IMR-90 (cell line): ENCODE measurements around the gene CD81. TPM values are rescaled to one million over a fixed set of nuclear protein-coding genes. Genes with fewer than 3 reads are reported as not detected.

Experiments
- ATAC-seq: fragments of 200-7000 bp; cut with Tn5 transposase; 2 replicates; pipeline ENCODE4 v1.9.1; 2020; ENCODE audit warnings: low read depth, mild to moderate bottlenecking, moderate library complexity
- BruUV-seq: library from RNA; stranded (reverse); fragments of 400-500 nt; replicated peaks from 2 replicates; lab custom pipeline; 2021; lab: Mats Ljungman, UMichigan
- CTCF ChIA-PET: fragments of 300-600 bp; formaldehyde crosslinking; extraction: SDS; loops from one replicate; lab custom pipeline; 2021; ENCODE audit warnings: antibody characterized with exemption; lab: Yijun Ruan, JAX
- POLR2A ChIA-PET: fragments of 300-600 bp; sonication (Branson Sonifier 250); formaldehyde crosslinking; loops from one replicate; lab custom pipeline; 2022; ENCODE audit warnings: antibody characterized with exemption; ENCODE audit not compliant: unreplicated experiment; lab: Charles Lee
- DNase-seq: peaks from one replicate; pipeline ENCODE4 v3.0.0; 2013
- H2AFZ ChIP-seq: replicated peaks from 2 replicates; pipeline ENCODE3; 2013; ENCODE audit warnings: low read length, mild to moderate bottlenecking; ENCODE audit not compliant: poor library complexity
- H2AK5ac ChIP-seq: 2 replicates; pipeline ENCODE4 v1.6.1; 2013; ENCODE audit warnings: low read depth, low read length, inconsistent platforms
- H2AK9ac ChIP-seq: replicated peaks from 2 replicates; pipeline ENCODE3; 2013; ENCODE audit warnings: mild to moderate bottlenecking, low read depth, low read length, moderate library complexity; ENCODE audit not compliant: poor library complexity
- H2BK120ac ChIP-seq: 2 replicates; pipeline ENCODE4 v1.6.1; 2013; ENCODE audit warnings: low read depth, low read length, inconsistent platforms
- H2BK15ac ChIP-seq: 3 replicates; pipeline ENCODE4 v1.6.1; 2013; ENCODE audit warnings: low read depth, low read length, inconsistent platforms
- H2BK20ac ChIP-seq: 2 replicates; pipeline ENCODE4 v1.6.1; 2013; ENCODE audit warnings: low read depth, mild to moderate bottlenecking, inconsistent platforms, low read length, moderate library complexity
- H2BK5ac ChIP-seq: 2 replicates; pipeline ENCODE4 v1.6.1; 2013; ENCODE audit warnings: mild to moderate bottlenecking, low read depth, low read length, inconsistent platforms; ENCODE audit not compliant: poor library complexity, severe bottlenecking
- H3K14ac ChIP-seq: replicated peaks from 2 replicates; pipeline ENCODE4 v1.6.1; 2013; ENCODE audit warnings: low read depth, low read length, inconsistent platforms
- H3K18ac ChIP-seq: 2 replicates; pipeline ENCODE4 v1.6.1; 2013; ENCODE audit warnings: low read depth, low read length, control low read depth
- H3K23ac ChIP-seq: 2 replicates; pipeline ENCODE4 v1.6.1; 2013; ENCODE audit warnings: low read depth, low read length, inconsistent platforms
- H3K27ac ChIP-seq: 2 replicates; pipeline ENCODE4 v1.5.1; 2013; ENCODE audit warnings: mild to moderate bottlenecking, control low read depth, low read length; ENCODE audit not compliant: insufficient read depth
- H3K27me3 ChIP-seq: 2 replicates; pipeline ENCODE4 v1.6.1; 2013; ENCODE audit warnings: low read length; ENCODE audit not compliant: control insufficient read depth, insufficient read depth
- H3K36me3 ChIP-seq: 2 replicates; pipeline ENCODE4 v1.6.1; 2013; ENCODE audit warnings: low read length, mixed read lengths; ENCODE audit not compliant: control insufficient read depth, insufficient read depth
- H3K4ac ChIP-seq: 2 replicates; pipeline ENCODE4 v1.6.1; 2013; ENCODE audit warnings: low read depth, low read length, inconsistent platforms
- H3K4me1 ChIP-seq: 2 replicates; pipeline ENCODE4 v1.6.1; 2013; ENCODE audit warnings: low read length, mixed read lengths; ENCODE audit not compliant: control insufficient read depth, insufficient read depth
- H3K4me2 ChIP-seq: 2 replicates; pipeline ENCODE4 v1.6.1; 2013; ENCODE audit warnings: low read depth, mild to moderate bottlenecking, control low read depth, low read length, moderate library complexity
- H3K4me3 ChIP-seq: 2 replicates; pipeline ENCODE4 v1.5.1; 2013; ENCODE audit warnings: low read depth, mild to moderate bottlenecking, control low read depth, low read length, moderate library complexity; ENCODE audit not compliant: insufficient read depth
- H3K56ac ChIP-seq: 2 replicates; pipeline ENCODE4 v1.6.1; 2013; ENCODE audit warnings: low read length, inconsistent platforms; ENCODE audit not compliant: insufficient read depth; ENCODE audit errors: extremely low read depth
- H3K79me1 ChIP-seq, 2 experiments: 2 replicates each; pipeline ENCODE4 v1.6.1; 2013; ENCODE audit warnings: low read length in 2 of 2, inconsistent platforms in 1 of 2, low read depth in 1 of 2
- H3K9ac ChIP-seq: 2 replicates; pipeline ENCODE4 v1.6.1; 2013; ENCODE audit warnings: low read depth, low read length, control low read depth
- H3K9me1 ChIP-seq: 2 replicates; pipeline ENCODE4 v1.6.1; 2013; ENCODE audit warnings: low read length, inconsistent platforms; ENCODE audit not compliant: insufficient read depth
- H3K9me3 ChIP-seq: 2 replicates; pipeline ENCODE4 v1.6.1; 2013; ENCODE audit warnings: low read length; ENCODE audit not compliant: control insufficient read depth, insufficient read depth
- H4K20me1 ChIP-seq: 2 replicates; pipeline ENCODE4 v1.6.1; 2013; ENCODE audit warnings: low read length, inconsistent platforms; ENCODE audit not compliant: insufficient read depth
- H4K5ac ChIP-seq: 2 replicates; pipeline ENCODE4 v1.6.1; 2013; ENCODE audit warnings: mild to moderate bottlenecking, low read depth, low read length, control low read depth
- H4K8ac ChIP-seq, 2 experiments: 2 replicates each; pipeline ENCODE4 v1.6.1; 2013; ENCODE audit warnings: low read depth in 2 of 2, low read length in 2 of 2, control low read depth in 1 of 2, inconsistent platforms in 1 of 2
- H4K91ac ChIP-seq: 2 replicates; pipeline ENCODE4 v1.6.1; 2013; ENCODE audit warnings: low read depth, low read length, inconsistent platforms; ENCODE audit not compliant: insufficient read depth
- MAZ ChIP-seq: IDR thresholded peaks from 2 replicates; pipeline ENCODE4 v1.6.1; 2012; ENCODE audit warnings: low read depth, mild to moderate bottlenecking, low read length, improper control_type of control experiment, moderate library complexity, borderline replicate concordance
- WGBS, 2 experiments: methylation state at CpG; one replicate each; pipeline versions ENCODE4 v1.1.5 to v1.1.7; 2013; ENCODE audit warnings: missing lambda C conversion rate in 2 of 2; ENCODE audit not compliant: insufficient read length in 1 of 2; ENCODE audit errors: extremely low coverage in 2 of 2; 5-methylcytosine and 5-hydroxymethylcytosine counted together
- dilution Hi-C: fragments of 300-500 bp; cut with HindIII; formaldehyde crosslinking; loops from one replicate; pipeline ENCODE4 v1.14.3; 2018; ENCODE audit warnings: low sequenced_read_pairs; ENCODE audit not compliant: unreplicated experiment
- in situ Hi-C: fragments of 300-500 bp; cut with MboI; formaldehyde crosslinking; loops from 3 replicates; pipeline ENCODE4 v1.14.3; 2019; ENCODE audit warnings: low sequenced_read_pairs, inconsistent platforms, mixed read lengths
- intact Hi-C: fragments of 100-400 bp; cut with micrococcal nuclease; formaldehyde crosslinking; loops from 2 replicates; pipeline ENCODE4 v1.10.0; 2022
- polyA plus RNA-seq, 3 experiments: library from polyadenylated mRNA; depleted of rRNA; stranded (reverse); fragments of >200 nt; gene quantifications; 2 replicates each; pipeline ENCODE4 v1.2.3, GENCODE V29; 2012; ENCODE audit warnings: low replicate concordance in 1 of 3
- total RNA-seq: library from RNA; depleted of rRNA; stranded (reverse); fragments of >200 nt; gene quantifications from 2 replicates; pipeline ENCODE4 v1.2.3, GENCODE V29; 2012
- TF ChIP-seq, protein P1 (sequence below): conservative IDR thresholded peaks from 2 replicates; pipeline ENCODE4 v1.5.1; 2012; ENCODE audit warnings: mild to moderate bottlenecking, low read depth, low read length, improper control_type of control experiment
- TF ChIP-seq, protein P2 (sequence below): fragments of 150-350 bp; IDR thresholded peaks from 2 replicates; pipeline ENCODE4 v1.6.1; 2016; ENCODE audit warnings: low read depth, mild to moderate bottlenecking, low read length, moderate library complexity, borderline replicate concordance

Gene CD81
- total and polyA plus RNA-seq, 2 of the 4 experiments (the other 2 are of a cell fraction) = 159 to 689 TPM

- no peak overlapping the region for H2AFZ ChIP-seq
- H4K5ac ChIP-seq = no peak overlapping the region
- H3K36me3 ChIP-seq = no peaks in the 10 kb centered on the region
- no peaks in the 10 kb centered on the region; the same call in 1 of the 2 replicates for H3K27me3 ChIP-seq
- DNase-seq (no peak), ATAC-seq (no peak)
- in situ Hi-C loops = no loop called here
- ChIA-PET CTCF (no interaction called here), POLR2A (interaction anchor here (1.8 kb wide), 1 partner anchor 9 kb away, joined by 6 read pairs; the partner anchor contains the start of gene CD81)
- H2AK9ac ChIP-seq = no peak overlapping the region
- dilution Hi-C loops = no loop called here
- H3K4me1 ChIP-seq = no peaks in the 10 kb centered on the region
- H2BK15ac ChIP-seq = no peak overlapping the region
- 0 out of 2 replicates have a peak, but pooled peaks cover 6% of the 10 kb centered on the region for H4K20me1 ChIP-seq
- no peak overlapping the region for H3K56ac ChIP-seq
- H3K4ac ChIP-seq = no peak overlapping the region
- H3K4me2 ChIP-seq = no peak overlapping the region
- H4K8ac ChIP-seq = no peak overlapping the region
- H3K14ac ChIP-seq = no peak overlapping the region
- H3K79me1 ChIP-seq = no peaks in the 10 kb centered on the region
- H3K9me1 ChIP-seq = no peaks in the 10 kb centered on the region
- H3K9ac ChIP-seq = no peak overlapping the region
- no peak for TF ChIP-seq MAZ
- TF ChIP-seq, protein P1, sequence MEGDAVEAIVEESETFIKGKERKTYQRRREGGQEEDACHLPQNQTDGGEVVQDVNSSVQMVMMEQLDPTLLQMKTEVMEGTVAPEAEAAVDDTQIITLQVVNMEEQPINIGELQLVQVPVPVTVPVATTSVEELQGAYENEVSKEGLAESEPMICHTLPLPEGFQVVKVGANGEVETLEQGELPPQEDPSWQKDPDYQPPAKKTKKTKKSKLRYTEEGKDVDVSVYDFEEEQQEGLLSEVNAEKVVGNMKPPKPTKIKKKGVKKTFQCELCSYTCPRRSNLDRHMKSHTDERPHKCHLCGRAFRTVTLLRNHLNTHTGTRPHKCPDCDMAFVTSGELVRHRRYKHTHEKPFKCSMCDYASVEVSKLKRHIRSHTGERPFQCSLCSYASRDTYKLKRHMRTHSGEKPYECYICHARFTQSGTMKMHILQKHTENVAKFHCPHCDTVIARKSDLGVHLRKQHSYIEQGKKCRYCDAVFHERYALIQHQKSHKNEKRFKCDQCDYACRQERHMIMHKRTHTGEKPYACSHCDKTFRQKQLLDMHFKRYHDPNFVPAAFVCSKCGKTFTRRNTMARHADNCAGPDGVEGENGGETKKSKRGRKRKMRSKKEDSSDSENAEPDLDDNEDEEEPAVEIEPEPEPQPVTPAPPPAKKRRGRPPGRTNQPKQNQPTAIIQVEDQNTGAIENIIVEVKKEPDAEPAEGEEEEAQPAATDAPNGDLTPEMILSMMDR = no peak
- TF ChIP-seq, protein P2, sequence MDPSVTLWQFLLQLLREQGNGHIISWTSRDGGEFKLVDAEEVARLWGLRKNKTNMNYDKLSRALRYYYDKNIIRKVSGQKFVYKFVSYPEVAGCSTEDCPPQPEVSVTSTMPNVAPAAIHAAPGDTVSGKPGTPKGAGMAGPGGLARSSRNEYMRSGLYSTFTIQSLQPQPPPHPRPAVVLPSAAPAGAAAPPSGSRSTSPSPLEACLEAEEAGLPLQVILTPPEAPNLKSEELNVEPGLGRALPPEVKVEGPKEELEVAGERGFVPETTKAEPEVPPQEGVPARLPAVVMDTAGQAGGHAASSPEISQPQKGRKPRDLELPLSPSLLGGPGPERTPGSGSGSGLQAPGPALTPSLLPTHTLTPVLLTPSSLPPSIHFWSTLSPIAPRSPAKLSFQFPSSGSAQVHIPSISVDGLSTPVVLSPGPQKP = no peak
- no peak overlapping the region for H3K23ac ChIP-seq
- H4K91ac ChIP-seq = no peak overlapping the region
- intact Hi-C loops = no loop called here
- H2BK120ac ChIP-seq = no peak overlapping the region
- H3K9me3 ChIP-seq = no peaks in the 10 kb centered on the region
- no peak overlapping the region for H3K4me3 ChIP-seq
- H2BK5ac ChIP-seq = no peak overlapping the region
- H3K27ac ChIP-seq = no peak overlapping the region
- 70% methylated on average over 3 of the region's 7 CpGs; no CpG with 5 or more reads in 1 of the 2 experiments for WGBS, 2 experiments
- H2BK20ac ChIP-seq = no peak overlapping the region
- no TSS peak for BruUV-seq
- H3K18ac ChIP-seq = no peak overlapping the region
- no peak overlapping the region for H2AK5ac ChIP-seq
These were observed 8.8 kb upstream of the CD81 start for GRCh38 chr11:2368178-2368850.
